ENCODE measurements around the gene PEX7. TPM values are rescaled to one million over a fixed set of nuclear protein-coding genes. Genes with fewer than 3 reads are reported as not detected.
"Not testable (repeated sequence)": the region's sequence is repeated elsewhere in the genome, so short reads cannot be mapped to it uniquely, and the experiment has no call there.

The PEX7 gene
- polyA plus RNA-seq, 6 donors from 2014 or later: 6.4 to 19.6 (median 8.1) TPM

GRCh38 chr6:136864676-136865075 is 42.3 kb downstream of the PEX7 start:
- Mint-ChIP-seq H3K9me3 (no peaks in the 10 kb centered on the region), H3K4me1 (peaks cover 0 to under 1% (median 0%) of the 10 kb centered on the region in 3 donors), H3K36me3 (peaks cover 0 to 16% of the 10 kb centered on the region in 2 donors), H3K27me3 (no peaks in the 10 kb centered on the region), H3K27ac (no peak overlapping the region), H3K4me3 (no peak overlapping the region)
- ATAC-seq (ENCODE audit: low read depth in 2 of 2) (no peak), DNase-seq (no peak)

- DNase-seq (no peak), ATAC-seq (ENCODE audit: low read depth in 2 of 2) (no peak)
- Mint-ChIP-seq H3K36me3 (peaks cover 0 to 20% of the 10 kb centered on the region in 2 donors), H3K4me1 (no peaks in the 10 kb centered on the region), H3K27ac (peak overlapping the region in 1 of 6 donors; percentile 70), H3K27me3 (no peaks in the 10 kb centered on the region), H3K4me3 (no peak overlapping the region), H3K9me3 (no peaks in the 10 kb centered on the region)
Measured at GRCh38 chr6:136866872-136867416, 44.6 kb downstream of the PEX7 start.

- Mint-ChIP-seq H3K27me3 (no peaks in the 10 kb centered on the region), H3K27ac (peak overlapping the region in 1 of 6 donors; percentile 30), H3K4me3 (no peak overlapping the region), H3K4me1 (no peaks in the 10 kb centered on the region), H3K36me3 (peaks cover 22 to 34% of the 10 kb centered on the region in 2 donors), H3K9me3 (peaks cover 0 to 19% (median 16%) of the 10 kb centered on the region in 7 donors)
- ATAC-seq (ENCODE audit: low read depth in 2 of 2) (no peak), DNase-seq (no peak)
Measured at GRCh38 chr6:136869451-136869850, 47.1 kb downstream of the PEX7 start.

GRCh38 chr6:136873748-136874147 is 51.4 kb downstream of the PEX7 start:
- Mint-ChIP-seq H3K4me1 (peaks cover 0 to 4% (median 0%) of the 10 kb centered on the region in 3 donors), H3K27ac (peak overlapping the region in 1 of 6 donors; percentile 27), H3K9me3 (peaks cover 0 to 45% (median 32%) of the 10 kb centered on the region in 7 donors), H3K36me3 (peaks cover 26 to 43% of the 10 kb centered on the region in 2 donors), H3K4me3 (peak overlapping the region in 1 of 8 donors; percentile 25), H3K27me3 (no peaks in the 10 kb centered on the region)
- no peak for ATAC-seq (ENCODE audit: low read depth in 2 of 2)
- DNase-seq: no peak

GRCh38 chr6:136876469-136876868 is 54.1 kb downstream of the PEX7 start:
- Mint-ChIP-seq H3K4me1 (peaks cover 0 to 15% (median 3%) of the 10 kb centered on the region in 3 donors), H3K36me3 (peaks cover 42 to 53% of the 10 kb centered on the region in 2 donors), H3K9me3 (peaks cover 0 to 45% (median 32%) of the 10 kb centered on the region in 7 donors)
- H3K27ac Mint-ChIP-seq; H3K4me3 Mint-ChIP-seq; DNase-seq; H3K27me3 Mint-ChIP-seq; ATAC-seq (ENCODE audit: low read depth in 2 of 2): not testable (repeated sequence)

GRCh38 chr6:136880748-136881460 is 58.5 kb downstream of the PEX7 start:
- ATAC-seq (ENCODE audit: low read depth in 2 of 2): no peak
- no peak for DNase-seq
- Mint-ChIP-seq H3K4me1 (peaks cover 0 to 15% (median 3%) of the 10 kb centered on the region in 3 donors), H3K9me3 (peaks cover 0 to 22% (median 13%) of the 10 kb centered on the region in 7 donors), H3K27me3 (no peaks in the 10 kb centered on the region), H3K4me3 (no peak overlapping the region), H3K36me3 (peaks cover 31 to 42% of the 10 kb centered on the region in 2 donors), H3K27ac (peak overlapping the region in 1 of 6 donors; percentile 71)

- DNase-seq (no peak), ATAC-seq (ENCODE audit: low read depth in 2 of 2) (no peak)
- no peaks in the 10 kb centered on the region for H3K9me3 Mint-ChIP-seq
- no peak overlapping the region for H3K4me3 Mint-ChIP-seq
- peaks cover 4 to 15% (median 7%) of the 10 kb centered on the region in 3 donors for H3K4me1 Mint-ChIP-seq
- peaks cover 13 to 18% of the 10 kb centered on the region in 2 donors for H3K36me3 Mint-ChIP-seq
- no peak overlapping the region for H3K27ac Mint-ChIP-seq
- H3K27me3 Mint-ChIP-seq: no peaks in the 10 kb centered on the region
Measured at GRCh38 chr6:136886091-136886490, 63.7 kb downstream of the PEX7 start.

- Mint-ChIP-seq H3K36me3 (peaks cover 9% of the 10 kb centered on the region in 2 donors), H3K4me3 (no peak overlapping the region), H3K27ac (no peak overlapping the region), H3K9me3 (no peaks in the 10 kb centered on the region), H3K4me1 (peaks cover 4 to 15% (median 7%) of the 10 kb centered on the region in 3 donors), H3K27me3 (no peaks in the 10 kb centered on the region)
- ATAC-seq (ENCODE audit: low read depth in 2 of 2) (no peak), DNase-seq (no peak)
Measured at GRCh38 chr6:136887953-136888352, 65.6 kb downstream of the PEX7 start.

- ATAC-seq (ENCODE audit: low read depth in 2 of 2) (peak in 1 of 2 donors; percentile 58), DNase-seq (no peak)
- Mint-ChIP-seq H3K4me3 (peak overlapping the region in 1 of 8 donors; percentile 25), H3K27me3 (no peaks in the 10 kb centered on the region), H3K27ac (no peak overlapping the region), H3K36me3 (peaks cover 8 to 13% of the 10 kb centered on the region in 2 donors), H3K9me3 (no peaks in the 10 kb centered on the region), H3K4me1 (peaks cover 4 to 15% (median 7%) of the 10 kb centered on the region in 3 donors)
Measured at GRCh38 chr6:136889271-136890193, 67.1 kb downstream of the PEX7 start.

GRCh38 chr6:136890194-136890839 is 67.9 kb downstream of the PEX7 start:
- ATAC-seq (ENCODE audit: low read depth in 2 of 2): peak in 1 of 2 donors; percentile 48
- H3K27me3 Mint-ChIP-seq: no peaks in the 10 kb centered on the region
- H3K36me3 Mint-ChIP-seq: peaks cover 8 to 13% of the 10 kb centered on the region in 2 donors

GRCh38 chr6:136890986-136891385 is 68.6 kb downstream of the PEX7 start:
- peaks cover 8 to 13% of the 10 kb centered on the region in 2 donors for H3K36me3 Mint-ChIP-seq
- ATAC-seq (ENCODE audit: low read depth in 2 of 2) (no peak), DNase-seq (no peak)
- no peaks in the 10 kb centered on the region for H3K27me3 Mint-ChIP-seq
- H3K9me3 Mint-ChIP-seq: no peaks in the 10 kb centered on the region
- peaks cover 4 to 15% (median 7%) of the 10 kb centered on the region in 3 donors for H3K4me1 Mint-ChIP-seq
- no peak overlapping the region for H3K27ac Mint-ChIP-seq
- no peak overlapping the region for H3K4me3 Mint-ChIP-seq

More at GRCh38 chr6:136890194-136890839, 67.9 kb downstream of the PEX7 start:
- peak overlapping the region in 1 of 6 donors; percentile 61 for H3K27ac Mint-ChIP-seq
- peaks cover 4 to 15% (median 7%) of the 10 kb centered on the region in 3 donors for H3K4me1 Mint-ChIP-seq
- DNase-seq: no peak
- peak overlapping the region in 3 of 8 donors; percentile 1 to 46 (median 37) for H3K4me3 Mint-ChIP-seq
- no peaks in the 10 kb centered on the region for H3K9me3 Mint-ChIP-seq

GRCh38 chr6:136893187-136893586 is 70.8 kb downstream of the PEX7 start:
- Mint-ChIP-seq H3K36me3 (peaks cover 8 to 21% of the 10 kb centered on the region in 2 donors), H3K4me1 (peaks cover 4 to 15% (median 7%) of the 10 kb centered on the region in 3 donors), H3K4me3 (no peak overlapping the region), H3K27me3 (no peaks in the 10 kb centered on the region), H3K27ac (no peak overlapping the region), H3K9me3 (no peaks in the 10 kb centered on the region)
- DNase-seq (no peak), ATAC-seq (ENCODE audit: low read depth in 2 of 2) (no peak)

- Mint-ChIP-seq H3K27me3 (no peaks in the 10 kb centered on the region), H3K9me3 (no peaks in the 10 kb centered on the region), H3K36me3 (peaks cover 16 to 29% of the 10 kb centered on the region in 2 donors), H3K4me3 (no peak overlapping the region), H3K27ac (no peak overlapping the region), H3K4me1 (no peaks in the 10 kb centered on the region)
- DNase-seq: no peak
- no peak for ATAC-seq (ENCODE audit: low read depth in 2 of 2)
Measured at GRCh38 chr6:136895901-136896300, 73.5 kb downstream of the PEX7 start.
